Smooth muscle cell (in vitro differentiated cells): ENCODE data around the gene MYCT1. TPM values are rescaled to one million over a fixed set of nuclear protein-coding genes. Genes with fewer than 3 reads are reported as not detected.
A peak's percentile ranks its signal among the peaks of the same experiment; 100 is the strongest.

Experiments used
- DNase-seq: peaks from one replicate; lab custom pipeline; 2025; ENCODE audit not compliant: unreplicated experiment; lab: John Stamatoyannopoulos, UW
- H2AFZ ChIP-seq: fragments of 200-600 bp; sonication (generic); 2 replicates; pipeline ENCODE4 v1.6.0; 2016; ENCODE audit warnings: antibody characterized with exemption, low read depth, mild to moderate bottlenecking
- H3F3A ChIP-seq: fragments of 200-600 bp; sonication (generic); 2 replicates; pipeline ENCODE4 v1.6.0; 2017; ENCODE audit warnings: antibody characterized with exemption, low read depth
- H3K27ac ChIP-seq: fragments of 200-600 bp; sonication (generic); 2 replicates; pipeline ENCODE4 v1.5.1; 2016; ENCODE audit warnings: low read depth, mild to moderate bottlenecking
- H3K27me3 ChIP-seq: fragments of 200-600 bp; sonication (generic); 2 replicates; pipeline ENCODE4 v1.6.1; 2016; ENCODE audit warnings: low read depth, mild to moderate bottlenecking
- H3K36me3 ChIP-seq: fragments of 200-600 bp; sonication (generic); 2 replicates; pipeline ENCODE4 v1.5.1; 2016; ENCODE audit warnings: low read depth
- H3K4me1 ChIP-seq: fragments of 200-600 bp; sonication (generic); 2 replicates; pipeline ENCODE4 v1.5.1; 2016; ENCODE audit warnings: low read depth
- H3K4me2 ChIP-seq: fragments of 200-600 bp; sonication (generic); 2 replicates; pipeline ENCODE4 v1.6.0; 2016; ENCODE audit warnings: mild to moderate bottlenecking
- H3K4me3 ChIP-seq: fragments of 200-600 bp; sonication (generic); 2 replicates; pipeline ENCODE4 v1.5.1; 2016; ENCODE audit warnings: mild to moderate bottlenecking
- H3K79me2 ChIP-seq: fragments of 200-600 bp; sonication (generic); 2 replicates; pipeline ENCODE4 v1.6.0; 2016; ENCODE audit warnings: low read depth, mild to moderate bottlenecking
- H3K9ac ChIP-seq: fragments of 200-600 bp; sonication (generic); 2 replicates; pipeline ENCODE4 v1.6.0; 2016; ENCODE audit warnings: low read depth
- H3K9me3 ChIP-seq: fragments of 200-600 bp; sonication (generic); replicated peaks from 2 replicates; pipeline ENCODE4 v1.5.1; 2016; ENCODE audit warnings: low read depth
- H4K20me1 ChIP-seq: fragments of 200-600 bp; sonication (generic); 2 replicates; pipeline ENCODE4 v1.6.0; 2016; ENCODE audit warnings: low read depth
- WGBS: methylation state at CpG from one replicate; pipeline ENCODE4 v1.1.7; 2016; ENCODE audit warnings: low lambda C conversion rate; 5-methylcytosine and 5-hydroxymethylcytosine counted together
- polyA plus RNA-seq: library from polyadenylated mRNA; unstranded; fragments of >200 nt; fragmentation: Nextera tagmentation; extraction: Ambion mirVana; gene quantifications from 2 replicates; pipeline ENCODE4 v1.2.1, GENCODE V29; 2016
- total RNA-seq: library from RNA; depleted of rRNA; stranded (reverse); fragments of >200 nt; gene quantifications from 2 replicates; pipeline ENCODE4 v1.2.3, GENCODE V29; 2014
- TF ChIP-seq, protein P1 (sequence below): fragments of 200-600 bp; sonication (generic); IDR thresholded peaks from 2 replicates; pipeline ENCODE4 v1.5.1; 2017; ENCODE audit warnings: borderline replicate concordance, mild to moderate bottlenecking, antibody characterized with exemption; ENCODE audit not compliant: insufficient read depth, poor library complexity, severe bottlenecking

The MYCT1 gene
- total and polyA plus RNA-seq, 2 experiments from 2014 or later, result not detected

DNA sequence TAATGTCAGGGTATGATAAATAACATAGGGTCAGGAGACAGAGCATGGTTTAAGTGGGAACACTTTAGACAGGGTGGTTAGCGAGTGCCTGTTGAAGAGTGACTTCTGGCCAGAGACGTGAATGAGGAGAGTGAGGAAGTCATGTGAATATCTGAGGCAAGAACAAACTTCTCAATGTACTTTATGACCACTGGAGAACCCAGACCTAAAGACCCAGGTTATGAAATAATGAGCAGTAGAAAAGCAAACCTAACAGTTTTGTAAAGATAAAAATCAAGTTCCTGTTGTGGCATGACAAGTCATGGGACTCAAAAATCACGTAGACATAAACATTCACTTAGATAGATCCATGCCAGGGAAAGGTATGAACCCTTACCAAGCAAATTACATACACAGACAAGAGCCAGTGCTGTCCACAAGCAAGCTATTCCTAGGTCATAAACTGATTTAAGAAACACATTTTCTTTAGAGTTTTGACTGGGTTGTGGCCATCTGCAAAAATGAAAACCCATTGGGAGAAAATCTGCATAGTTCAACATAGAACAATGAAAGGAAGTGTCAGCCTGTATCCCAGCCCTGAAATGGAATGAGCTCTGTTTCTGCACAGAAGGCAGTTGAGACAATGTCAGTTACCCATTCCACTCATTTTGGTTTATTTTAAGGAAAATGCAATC is 2.2 kb upstream of the MYCT1 start:
- TF ChIP-seq, protein P1, sequence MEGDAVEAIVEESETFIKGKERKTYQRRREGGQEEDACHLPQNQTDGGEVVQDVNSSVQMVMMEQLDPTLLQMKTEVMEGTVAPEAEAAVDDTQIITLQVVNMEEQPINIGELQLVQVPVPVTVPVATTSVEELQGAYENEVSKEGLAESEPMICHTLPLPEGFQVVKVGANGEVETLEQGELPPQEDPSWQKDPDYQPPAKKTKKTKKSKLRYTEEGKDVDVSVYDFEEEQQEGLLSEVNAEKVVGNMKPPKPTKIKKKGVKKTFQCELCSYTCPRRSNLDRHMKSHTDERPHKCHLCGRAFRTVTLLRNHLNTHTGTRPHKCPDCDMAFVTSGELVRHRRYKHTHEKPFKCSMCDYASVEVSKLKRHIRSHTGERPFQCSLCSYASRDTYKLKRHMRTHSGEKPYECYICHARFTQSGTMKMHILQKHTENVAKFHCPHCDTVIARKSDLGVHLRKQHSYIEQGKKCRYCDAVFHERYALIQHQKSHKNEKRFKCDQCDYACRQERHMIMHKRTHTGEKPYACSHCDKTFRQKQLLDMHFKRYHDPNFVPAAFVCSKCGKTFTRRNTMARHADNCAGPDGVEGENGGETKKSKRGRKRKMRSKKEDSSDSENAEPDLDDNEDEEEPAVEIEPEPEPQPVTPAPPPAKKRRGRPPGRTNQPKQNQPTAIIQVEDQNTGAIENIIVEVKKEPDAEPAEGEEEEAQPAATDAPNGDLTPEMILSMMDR, result no peak
- Histone ChIP-seq H3K79me2 (no peaks in the 10 kb centered on the region), H3F3A (no peaks in the 10 kb centered on the region), H3K27me3 (no peaks in the 10 kb centered on the region), H3K4me1 (no peaks in the 10 kb centered on the region), H3K36me3 (no peaks in the 10 kb centered on the region), H3K27ac (no peak overlapping the region), H3K9me3 (no peaks in the 10 kb centered on the region), H3K4me2 (no peak overlapping the region), H3K9ac (no peak overlapping the region), H4K20me1 (no peaks in the 10 kb centered on the region), H2AFZ (no peak overlapping the region), H3K4me3 (no peak overlapping the region)
- no peak for DNase-seq
- WGBS, result 79% methylated on average over 3 of the region's 3 CpGs

- H3K9ac ChIP-seq, result no peak overlapping the region
- TF ChIP-seq, protein P1, result no peak
- no peaks in the 10 kb centered on the region for H3K9me3 ChIP-seq
- H3K4me1 ChIP-seq, result no peaks in the 10 kb centered on the region
- no peak overlapping the region for H3K4me3 ChIP-seq
- no peak overlapping the region for H3K27ac ChIP-seq
- DNase-seq, result no peak
- no peak overlapping the region for H3K4me2 ChIP-seq
- no peaks in the 10 kb centered on the region for H3K79me2 ChIP-seq
- 60% methylated on average over 2 of the region's 2 CpGs for WGBS
- no peaks in the 10 kb centered on the region for H4K20me1 ChIP-seq
- no peaks in the 10 kb centered on the region for H3K36me3 ChIP-seq
- no peak overlapping the region for H2AFZ ChIP-seq
- no peaks in the 10 kb centered on the region for H3K27me3 ChIP-seq
- no peaks in the 10 kb centered on the region for H3F3A ChIP-seq
These were observed 1.2 kb upstream of the MYCT1 start for GRCh38 chr6:152696522-152696921.

DNA sequence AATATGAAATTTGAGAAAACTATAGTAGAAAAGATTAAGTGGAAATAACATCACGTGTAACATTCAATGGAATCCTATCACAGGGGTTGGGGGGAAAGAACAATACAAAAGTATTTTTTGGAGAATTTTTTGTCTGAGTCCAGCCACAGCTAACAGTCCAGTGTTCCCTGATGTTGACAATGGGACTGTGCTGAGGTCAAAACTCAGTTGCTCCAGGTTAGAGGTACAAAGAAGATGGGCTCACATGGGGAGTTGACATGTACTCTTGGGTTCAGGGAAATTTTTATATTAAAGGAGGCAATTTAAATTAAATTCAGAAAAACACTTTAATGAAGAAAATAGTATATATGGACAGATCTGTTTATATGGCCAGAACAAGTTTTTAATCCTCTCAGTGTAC is 995 bp downstream of the MYCT1 start:
- no peak for DNase-seq
- Histone ChIP-seq H3K36me3 (no peaks in the 10 kb centered on the region), H3K4me3 (no peak overlapping the region), H3K27ac (no peak overlapping the region), H3F3A (no peaks in the 10 kb centered on the region), H4K20me1 (no peaks in the 10 kb centered on the region), H3K9ac (no peak overlapping the region), H3K9me3 (no peaks in the 10 kb centered on the region), H3K79me2 (no peaks in the 10 kb centered on the region), H3K4me1 (no peaks in the 10 kb centered on the region), H3K27me3 (no peaks in the 10 kb centered on the region), H2AFZ (no peak overlapping the region), H3K4me2 (no peak overlapping the region)
- 86% methylated on average over 1 of the region's 1 CpG for WGBS
- TF ChIP-seq, protein P1, result no peak

GRCh38 chr6:152700427-152700826 is 2.7 kb downstream of the MYCT1 start:
- no peaks in the 10 kb centered on the region for H3F3A ChIP-seq
- H3K4me1 ChIP-seq, result no peaks in the 10 kb centered on the region
- no peak overlapping the region for H3K27ac ChIP-seq
- no peaks in the 10 kb centered on the region for H3K27me3 ChIP-seq
- no peak overlapping the region for H3K4me2 ChIP-seq
- no peak overlapping the region for H3K9ac ChIP-seq
- no peak for DNase-seq
- H3K9me3 ChIP-seq, result no peaks in the 10 kb centered on the region
- peak overlapping the region; percentile 16 for H2AFZ ChIP-seq
- TF ChIP-seq, protein P1, result no peak
- no peak overlapping the region for H3K4me3 ChIP-seq
- H4K20me1 ChIP-seq, result no peaks in the 10 kb centered on the region
- H3K36me3 ChIP-seq, result no peaks in the 10 kb centered on the region
- no peaks in the 10 kb centered on the region for H3K79me2 ChIP-seq
- WGBS, result 72% methylated on average over 5 of the region's 5 CpGs
